GM23248 (cell line): ENCODE results near the gene LATS2. TPM values are rescaled to one million over a fixed set of nuclear protein-coding genes. Genes with fewer than 3 reads are reported as not detected.
A peak's percentile ranks its signal among the peaks of the same experiment; 100 is the strongest.
"Not testable (repeated sequence)": the region's sequence is repeated elsewhere in the genome, so short reads cannot be mapped to it uniquely, and the experiment has no call there.

Experiments
- DNase-seq: peaks from one replicate; pipeline ENCODE4 v3.0.0-alpha.2; 2015
- H2AFZ ChIP-seq: fragments of 200-600 bp; sonication (generic); 2 replicates; pipeline ENCODE4 v1.6.1; 2016; ENCODE audit warnings: antibody characterized with exemption
- H3F3A ChIP-seq: fragments of 200-600 bp; sonication (generic); 2 replicates; pipeline ENCODE4 v1.6.1; 2016; ENCODE audit warnings: mild to moderate bottlenecking, antibody characterized with exemption, mixed run types; ENCODE audit not compliant: insufficient read depth
- H3K27ac ChIP-seq: fragments of 200-600 bp; sonication (generic); 2 replicates; pipeline ENCODE4 v1.5.1; 2016; ENCODE audit warnings: mild to moderate bottlenecking
- H3K27me3 ChIP-seq: fragments of 200-600 bp; sonication (generic); replicated peaks from 2 replicates; pipeline ENCODE4 v1.6.1; 2016; ENCODE audit warnings: mild to moderate bottlenecking; ENCODE audit not compliant: insufficient read depth
- H3K36me3 ChIP-seq: fragments of 200-600 bp; sonication (generic); 2 replicates; pipeline ENCODE4 v1.6.1; 2016; ENCODE audit warnings: low read depth, mild to moderate bottlenecking
- H3K4me1 ChIP-seq: fragments of 200-600 bp; sonication (generic); 2 replicates; pipeline ENCODE4 v1.6.1; 2016; ENCODE audit warnings: mild to moderate bottlenecking; ENCODE audit not compliant: insufficient read depth
- H3K4me2 ChIP-seq: fragments of 200-600 bp; sonication (generic); one replicate; pipeline ENCODE4 v1.6.1; 2016; ENCODE audit warnings: mild to moderate bottlenecking; ENCODE audit not compliant: unreplicated experiment
- H3K4me3 ChIP-seq: fragments of 200-600 bp; sonication (generic); 2 replicates; pipeline ENCODE4 v1.5.1; 2016; ENCODE audit warnings: mild to moderate bottlenecking
- H3K79me2 ChIP-seq: fragments of 200-600 bp; sonication (generic); 2 replicates; pipeline ENCODE4 v1.6.1; 2016; ENCODE audit warnings: mild to moderate bottlenecking; ENCODE audit not compliant: insufficient read depth
- H3K9ac ChIP-seq: fragments of 200-600 bp; sonication (generic); 2 replicates; pipeline ENCODE4 v1.6.1; 2016; ENCODE audit warnings: mild to moderate bottlenecking
- H3K9me2 ChIP-seq: fragments of 200-600 bp; sonication (generic); 2 replicates; pipeline ENCODE4 v1.6.1; 2016; ENCODE audit warnings: mixed run types, mild to moderate bottlenecking, moderate library complexity; ENCODE audit not compliant: insufficient read depth
- H3K9me3 ChIP-seq: fragments of 200-600 bp; sonication (generic); one replicate; pipeline ENCODE4 v1.6.1; 2017; ENCODE audit warnings: low read depth
- H4K20me1 ChIP-seq: fragments of 200-600 bp; sonication (generic); 2 replicates; pipeline ENCODE4 v1.6.0; 2016; ENCODE audit not compliant: insufficient read depth
- EZH2 ChIP-seq: fragments of 200-600 bp; sonication (generic); IDR thresholded peaks from 2 replicates; pipeline ENCODE4 v1.6.1; 2018; ENCODE audit warnings: antibody characterized with exemption, mild to moderate bottlenecking; ENCODE audit not compliant: insufficient read depth, poor library complexity, severe bottlenecking
- EZH2phosphoT487 ChIP-seq: fragments of 200-600 bp; sonication (generic); IDR thresholded peaks from 2 replicates; pipeline ENCODE4 v1.6.1; 2018; ENCODE audit warnings: antibody characterized with exemption, moderate library complexity, mild to moderate bottlenecking, low read depth; ENCODE audit not compliant: insufficient read depth
- WGBS, 2 experiments: methylation state at CpG; one replicate each; pipeline ENCODE4 v1.1.6; 2015 to 2017; ENCODE audit warnings: low lambda C conversion rate in 2 of 2, low coverage in 1 of 2; ENCODE audit errors: missing lambda C conversion rate in 2 of 2; 5-methylcytosine and 5-hydroxymethylcytosine counted together
- in situ Hi-C: fragments of 300-500 bp; cut with MboI; formaldehyde crosslinking; loops from 2 replicates; pipeline ENCODE4 v1.15.0; 2020
- polyA plus RNA-seq: library from polyadenylated mRNA; unstranded; fragments of >200 nt; fragmentation: Nextera tagmentation; extraction: Ambion mirVana; gene quantifications from 2 replicates; pipeline ENCODE4 v1.2.1, GENCODE V29; 2016
- total RNA-seq: library from RNA; depleted of rRNA; stranded (reverse); fragments of >200 nt; shearing (Covaris generic); gene quantifications from 2 replicates; pipeline ENCODE4 v1.2.3, GENCODE V29; 2014

The LATS2 gene
- total and polyA plus RNA-seq, 2 experiments from 2014 or later, result 11.8 to 23.0 TPM

DNA sequence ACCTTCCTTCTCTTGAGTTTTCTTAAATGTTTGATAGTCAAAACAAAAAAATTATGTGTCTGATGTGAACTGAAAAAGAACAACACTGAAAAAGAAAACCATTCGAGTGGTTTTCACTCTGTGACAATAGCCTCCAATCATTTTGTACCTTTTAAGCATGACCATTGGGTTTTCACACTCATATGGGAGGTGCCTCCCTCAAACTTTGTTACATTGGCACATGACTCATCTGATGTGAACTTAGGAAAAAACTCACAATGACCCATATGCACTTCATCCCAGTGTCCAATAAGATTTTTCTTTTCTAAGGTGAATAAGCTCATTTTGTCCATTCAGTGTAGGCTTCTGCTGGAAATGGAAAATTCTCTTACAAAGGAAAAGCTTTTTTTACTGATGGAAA is 92.2 kb downstream of the LATS2 start:
- no peaks in the 10 kb centered on the region for H3K27me3 ChIP-seq
- H2AFZ ChIP-seq, result no peak overlapping the region
- 78 to 91% methylated on average over 1 of the region's 1 CpG for WGBS, 2 experiments
- H3K9me2 ChIP-seq, result no peaks in the 10 kb centered on the region
- TF ChIP-seq EZH2 (no peak), EZH2phosphoT487 (no peak)
- peaks cover 23% of the 10 kb centered on the region for H3K79me2 ChIP-seq
- H3K9ac ChIP-seq, result no peak overlapping the region
- no peak overlapping the region for H3K4me3 ChIP-seq
- no peaks in the 10 kb centered on the region for H3K4me1 ChIP-seq
- no peaks in the 10 kb centered on the region for H4K20me1 ChIP-seq
- no peaks in the 10 kb centered on the region for H3K9me3 ChIP-seq
- no peak overlapping the region for H3K27ac ChIP-seq
- in situ Hi-C loops, result no loop called here
- H3K4me2 ChIP-seq, result no peak overlapping the region
- peaks cover 17% of the 10 kb centered on the region for H3K36me3 ChIP-seq
- H3F3A ChIP-seq, result peaks cover 50% of the 10 kb centered on the region
- peak; percentile 82 for DNase-seq

DNA sequence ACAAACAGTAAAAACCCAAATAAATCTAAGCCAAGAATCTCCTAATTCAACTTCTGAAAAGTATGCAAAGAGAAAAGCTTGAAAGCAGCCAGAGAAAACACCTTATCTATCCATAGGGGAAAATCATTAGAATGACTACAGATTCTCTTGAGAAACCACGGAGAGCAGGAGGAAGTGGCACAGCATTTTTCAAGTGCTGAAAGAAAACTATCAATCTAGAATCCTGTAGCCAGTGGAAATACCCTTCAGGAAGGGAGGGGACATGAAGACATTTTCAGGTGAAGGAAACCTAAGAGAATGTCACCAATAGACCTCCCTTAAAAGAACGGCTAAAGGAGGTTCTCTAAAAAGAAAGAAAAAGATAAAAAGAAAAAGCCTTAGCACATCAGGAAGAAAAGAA is 92.6 kb downstream of the LATS2 start:
- Histone ChIP-seq H3K27me3 (no peaks in the 10 kb centered on the region), H3K79me2 (peaks cover 19% of the 10 kb centered on the region), H3K27ac (no peak overlapping the region), H3K9ac (no peak overlapping the region), H3F3A (peaks cover 46% of the 10 kb centered on the region), H3K4me2 (no peak overlapping the region), H3K9me2 (no peaks in the 10 kb centered on the region), H3K4me3 (no peak overlapping the region), H4K20me1 (no peaks in the 10 kb centered on the region), H2AFZ (no peak overlapping the region), H3K36me3 (peaks cover 13% of the 10 kb centered on the region), H3K4me1 (no peaks in the 10 kb centered on the region), H3K9me3 (no peaks in the 10 kb centered on the region)
- DNase-seq, result no peak
- TF ChIP-seq EZH2phosphoT487 (no peak), EZH2 (no peak)
- WGBS, 2 experiments, result 95 to 97% methylated on average over 2 of the region's 2 CpGs
- in situ Hi-C loops, result no loop called here

DNA sequence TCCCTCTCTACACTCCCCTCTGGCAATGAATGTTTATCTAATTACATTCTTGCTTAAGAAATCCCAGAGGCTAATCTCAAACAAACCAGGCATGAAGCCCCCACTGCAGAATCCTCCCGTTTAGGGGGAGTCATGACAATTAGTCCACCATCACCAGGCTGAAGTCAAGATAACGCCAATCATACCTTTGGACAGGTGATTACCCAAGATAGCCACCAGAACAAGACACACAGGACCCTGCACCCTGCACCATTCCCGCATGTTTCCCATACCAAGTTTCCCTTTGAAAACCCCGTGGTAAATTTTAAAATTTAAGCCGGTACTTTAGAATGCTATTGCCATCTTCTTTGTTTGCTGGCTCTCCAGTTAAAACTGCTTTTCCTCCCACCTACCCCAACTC is 94.0 kb downstream of the LATS2 start:
- no peaks in the 10 kb centered on the region for H4K20me1 ChIP-seq
- no peak overlapping the region for H3K27ac ChIP-seq
- H2AFZ ChIP-seq, result no peak overlapping the region
- no peaks in the 10 kb centered on the region for H3K27me3 ChIP-seq
- TF ChIP-seq EZH2phosphoT487, result no peak
- TF ChIP-seq EZH2, result no peak
- no peaks in the 10 kb centered on the region for H3K36me3 ChIP-seq
- WGBS, 2 experiments, result 73 to 75% methylated on average over 5 of the region's 5 CpGs
- in situ Hi-C loops, result no loop called here
- H3K79me2 ChIP-seq, result peaks cover 5% of the 10 kb centered on the region; the same call in 1 of the 2 replicates
- peaks cover 33% of the 10 kb centered on the region for H3F3A ChIP-seq
- H3K4me1 ChIP-seq, result no peaks in the 10 kb centered on the region
- H3K4me3 ChIP-seq, result no peak overlapping the region
- H3K9ac ChIP-seq, result no peak overlapping the region
- H3K9me2 ChIP-seq, result no peaks in the 10 kb centered on the region
- H3K4me2 ChIP-seq, result no peak overlapping the region
- no peak for DNase-seq
- no peaks in the 10 kb centered on the region for H3K9me3 ChIP-seq

- no peak overlapping the region for H3K27ac ChIP-seq
- H3K9me2 ChIP-seq, result no peaks in the 10 kb centered on the region
- no peak overlapping the region for H3K4me2 ChIP-seq
- no peaks in the 10 kb centered on the region; the same call in 1 of the 2 replicates for H3K27me3 ChIP-seq
- WGBS, 2 experiments, result 56 to 72% methylated on average over 3 of the region's 3 CpGs
- TF ChIP-seq EZH2, result no peak
- no peak for TF ChIP-seq EZH2phosphoT487
- H3K79me2 ChIP-seq, result no peaks in the 10 kb centered on the region
- no peak overlapping the region for H3K9ac ChIP-seq
- H3K36me3 ChIP-seq, result no peaks in the 10 kb centered on the region
- no peaks in the 10 kb centered on the region for H3K4me1 ChIP-seq
- H3F3A ChIP-seq, result peaks cover 10% of the 10 kb centered on the region; the same call in 1 of the 2 replicates
- H3K4me3 ChIP-seq, result no peak overlapping the region
- peak; percentile 64 for DNase-seq
- H4K20me1 ChIP-seq, result no peaks in the 10 kb centered on the region
- H3K9me3 ChIP-seq, result no peaks in the 10 kb centered on the region
- in situ Hi-C loops, result no loop called here
- H2AFZ ChIP-seq, result no peak overlapping the region
These were observed 96.5 kb downstream of the LATS2 start for GRCh38 chr13:20964904-20965303.

DNA sequence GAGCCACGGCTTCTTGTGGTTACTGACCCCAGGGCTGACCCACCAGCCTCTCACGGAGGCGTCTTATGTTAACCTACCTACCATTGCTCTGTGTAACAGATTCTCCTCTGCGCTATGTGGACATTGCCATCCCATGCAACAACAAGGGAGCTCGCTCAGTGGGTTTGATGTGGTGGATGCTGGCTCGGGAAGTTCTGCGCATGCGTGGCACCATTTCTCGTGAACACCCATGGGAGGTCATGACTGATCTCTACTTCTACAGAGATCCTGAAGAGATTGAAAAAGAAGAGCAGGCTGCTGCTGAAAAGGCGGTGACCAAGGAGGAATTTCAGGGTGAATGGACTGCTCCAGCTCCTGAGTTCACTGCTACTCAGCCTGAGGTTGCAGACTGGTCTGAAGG is 99.7 kb downstream of the LATS2 start:
- H3K36me3 ChIP-seq, H3K9ac ChIP-seq, DNase-seq, H2AFZ ChIP-seq, H4K20me1 ChIP-seq, H3K4me2 ChIP-seq, H3F3A ChIP-seq, H3K27ac ChIP-seq, H3K27me3 ChIP-seq, H3K9me2 ChIP-seq, H3K9me3 ChIP-seq, H3K4me3 ChIP-seq, H3K79me2 ChIP-seq, H3K4me1 ChIP-seq, in situ Hi-C loops: not testable (repeated sequence)
- WGBS, 2 experiments, result 88 to 92% methylated on average over 10 of the region's 10 CpGs
